Activated CD4-positive, alpha-beta memory T cell treated with anti-CD3 and anti-CD28 coated beads for 36 hours (primary cell): ENCODE data around the gene PEX14. TPM values are rescaled to one million over a fixed set of nuclear protein-coding genes. Genes with fewer than 3 reads are reported as not detected.
"Not testable (repeated sequence)": the region's sequence is repeated elsewhere in the genome, so short reads cannot be mapped to it uniquely, and the experiment has no call there.

Source experiments
- CTCF ChIA-PET: fragments of 350-600 bp; sonication (Branson Sonifier 250); formaldehyde crosslinking; loops from one replicate; lab custom pipeline; 2021; ENCODE audit warnings: antibody characterized with exemption, inconsistent platforms; lab: Charles Lee
- POLR2A ChIA-PET: fragments of 350-600 bp; sonication (Branson Sonifier 250); formaldehyde crosslinking; loops from one replicate; lab custom pipeline; 2021; ENCODE audit warnings: antibody characterized with exemption; lab: Charles Lee
- DNase-seq: peaks from one replicate; pipeline ENCODE4 v3.0.0-alpha.2; 2020
- H3K27ac Mint-ChIP-seq: one replicate; pipeline ENCODE4 v1.8.0; 2021; ENCODE audit warnings: mixed read lengths
- H3K27me3 Mint-ChIP-seq: one replicate; pipeline ENCODE4 v1.8.0; 2021; ENCODE audit warnings: mixed read lengths
- H3K36me3 Mint-ChIP-seq: one replicate; pipeline ENCODE4 v1.8.0; 2021; ENCODE audit warnings: mixed read lengths
- H3K4me1 Mint-ChIP-seq: one replicate; pipeline ENCODE4 v1.8.0; 2021; ENCODE audit warnings: low read depth, mixed read lengths
- H3K4me3 Mint-ChIP-seq: one replicate; pipeline ENCODE4 v1.8.0; 2021; ENCODE audit warnings: mild to moderate bottlenecking, mixed read lengths
- H3K9me3 Mint-ChIP-seq: one replicate; pipeline ENCODE4 v1.8.0; 2021; ENCODE audit warnings: mixed read lengths
- intact Hi-C: fragments of 100-400 bp; cut with micrococcal nuclease; formaldehyde crosslinking; loops from one replicate; pipeline ENCODE4 v1.15.1; 2023
- total RNA-seq, 2 experiments: library from RNA; stranded (reverse); gene quantifications; one replicate each; pipeline ENCODE4 v1.2.3, GENCODE V29; 2021

The PEX14 gene
- total RNA-seq, 2 experiments from 2014 or later = 17.3 to 17.6 TPM

GRCh38 chr1:10502206-10502605 is 27.5 kb downstream of the PEX14 start:
- Mint-ChIP-seq H3K9me3 (no peaks in the 10 kb centered on the region), H3K4me3 (no peak overlapping the region), H3K27ac (no peak overlapping the region), H3K36me3 (no peaks in the 10 kb centered on the region), H3K4me1 (peaks cover 21% of the 10 kb centered on the region), H3K27me3 (no peaks in the 10 kb centered on the region)
- POLR2A ChIA-PET = no interaction called here
- intact Hi-C loops = no loop called here
- CTCF ChIA-PET = interaction anchor here (1.2 to 2.2 kb wide), 2 partner anchors 8 to 10 kb away, joined by 5 to 16 read pairs; no protein-coding TSS in a partner anchor
- DNase-seq = no peak

- intact Hi-C loops = no loop called here
- Mint-ChIP-seq H3K4me1 (peaks cover 18% of the 10 kb centered on the region), H3K27me3 (no peaks in the 10 kb centered on the region), H3K9me3 (no peaks in the 10 kb centered on the region), H3K4me3 (no peak overlapping the region), H3K36me3 (no peaks in the 10 kb centered on the region), H3K27ac (no peak overlapping the region)
- POLR2A ChIA-PET = no interaction called here
- CTCF ChIA-PET = interaction anchor here (2.2 kb wide), 1 partner anchor 10 kb away, joined by 16 read pairs; no protein-coding TSS in a partner anchor
- no peak for DNase-seq
Observed at GRCh38 chr1:10504249-10504648, 29.5 kb downstream of the PEX14 start.

- DNase-seq, H3K9me3 Mint-ChIP-seq, H3K4me3 Mint-ChIP-seq, H3K27me3 Mint-ChIP-seq, POLR2A ChIA-PET, H3K36me3 Mint-ChIP-seq, H3K27ac Mint-ChIP-seq, intact Hi-C loops: not testable (repeated sequence)
- peaks cover 34% of the 10 kb centered on the region for H3K4me1 Mint-ChIP-seq
- CTCF ChIA-PET = interaction anchor here (1.2 to 9.9 kb wide), 5 partner anchors 11 to 404 kb away, joined by 3 to 159 read pairs (median 10); partner anchors contain the start of gene CENPS
Observed at GRCh38 chr1:10506046-10506676, 31.4 kb downstream of the PEX14 start.

- ChIA-PET POLR2A (no interaction called here), CTCF (interaction anchor here (0.8 to 9.9 kb wide), 15 partner anchors 11 to 457 kb away, joined by 3 to 159 read pairs (median 10); partner anchors contain the start of gene CENPS)
- H3K4me3 Mint-ChIP-seq = no peak overlapping the region
- no peaks in the 10 kb centered on the region for H3K9me3 Mint-ChIP-seq
- H3K36me3 Mint-ChIP-seq = no peaks in the 10 kb centered on the region
- no peaks in the 10 kb centered on the region for H3K27me3 Mint-ChIP-seq
- no peak overlapping the region for H3K27ac Mint-ChIP-seq
- DNase-seq = no peak
- intact Hi-C loops = no loop called here
- H3K4me1 Mint-ChIP-seq = peaks cover 39% of the 10 kb centered on the region
Observed at GRCh38 chr1:10506677-10507047, 31.9 kb downstream of the PEX14 start.

GRCh38 chr1:10507111-10507879 is 32.5 kb downstream of the PEX14 start:
- no peak overlapping the region for H3K4me3 Mint-ChIP-seq

GRCh38 chr1:10508511-10508951 is 33.8 kb downstream of the PEX14 start:
- POLR2A ChIA-PET = interaction anchor here (0.6 kb wide), 1 partner anchor 115 kb away, joined by 3 read pairs; no protein-coding TSS in a partner anchor
- intact Hi-C loops = no loop called here
- H3K27me3 Mint-ChIP-seq = no peaks in the 10 kb centered on the region

More at GRCh38 chr1:10507111-10507879, 32.5 kb downstream of the PEX14 start:
- CTCF ChIA-PET = interaction anchor here (0.7 to 9.9 kb wide), 23 partner anchors 12 to 456 kb away, joined by 3 to 159 read pairs (median 5); partner anchors contain the start of gene CENPS
- DNase-seq = peak; percentile 67
- Mint-ChIP-seq H3K27ac (no peak overlapping the region), H3K27me3 (no peaks in the 10 kb centered on the region), H3K36me3 (peaks cover 2% of the 10 kb centered on the region), H3K9me3 (no peaks in the 10 kb centered on the region), H3K4me1 (peaks cover 39% of the 10 kb centered on the region)
- POLR2A ChIA-PET = no interaction called here
- intact Hi-C loops = no loop called here

GRCh38 chr1:10509809-10510509 is 35.2 kb downstream of the PEX14 start:
- Mint-ChIP-seq H3K27ac (peak overlapping the region; percentile 79), H3K27me3 (no peaks in the 10 kb centered on the region), H3K9me3 (no peaks in the 10 kb centered on the region), H3K36me3 (peaks cover 2% of the 10 kb centered on the region), H3K4me3 (no peak overlapping the region), H3K4me1 (peaks cover 62% of the 10 kb centered on the region)
- ChIA-PET POLR2A (interaction anchor here (2.2 kb wide), 1 partner anchor 15 kb away, joined by 8 read pairs; no protein-coding TSS in a partner anchor), CTCF (interaction anchor here (0.8 to 9.9 kb wide), 7 partner anchors 14 to 432 kb away, joined by 3 to 159 read pairs (median 15); partner anchors contain the start of gene KIF1B)
- intact Hi-C loops = loop anchor here (1.0 to 10.0 kb wide), 6 partner anchors 35 to 608 kb away; partner anchors contain the start of genes KIF1B and PEX14
- DNase-seq = no peak

More at GRCh38 chr1:10508511-10508951, 33.8 kb downstream of the PEX14 start:
- no peak overlapping the region for H3K4me3 Mint-ChIP-seq
- peaks cover 2% of the 10 kb centered on the region for H3K36me3 Mint-ChIP-seq
- peaks cover 48% of the 10 kb centered on the region for H3K4me1 Mint-ChIP-seq
- H3K27ac Mint-ChIP-seq = no peak overlapping the region
- CTCF ChIA-PET = interaction anchor here (0.7 to 9.9 kb wide), 10 partner anchors 13 to 433 kb away, joined by 3 to 159 read pairs (median 13); no protein-coding TSS in a partner anchor
- no peaks in the 10 kb centered on the region for H3K9me3 Mint-ChIP-seq
- no peak for DNase-seq

GRCh38 chr1:10510520-10511493 is 36.1 kb downstream of the PEX14 start:
- intact Hi-C loops = loop anchor here (1.0 to 10.0 kb wide), 9 partner anchors 16 to 609 kb away; partner anchors contain the start of genes KIF1B and PEX14
- Mint-ChIP-seq H3K4me1 (peaks cover 68% of the 10 kb centered on the region), H3K36me3 (peaks cover 2% of the 10 kb centered on the region), H3K27me3 (no peaks in the 10 kb centered on the region), H3K27ac (peak overlapping the region; percentile 79), H3K4me3 (peak overlapping the region; percentile 33), H3K9me3 (no peaks in the 10 kb centered on the region)
- CTCF ChIA-PET = interaction anchor here (0.7 to 9.9 kb wide), 7 partner anchors 13 to 431 kb away, joined by 3 to 159 read pairs (median 5); partner anchors contain the start of gene KIF1B
- DNase-seq = peak; percentile 92
- POLR2A ChIA-PET = interaction anchor here (0.6 to 2.2 kb wide), 5 partner anchors 11 to 607 kb away, joined by 3 to 12 read pairs (median 3); partner anchors contain the start of gene CENPS

- no peaks in the 10 kb centered on the region for H3K27me3 Mint-ChIP-seq
- peaks cover 75% of the 10 kb centered on the region for H3K4me1 Mint-ChIP-seq
- peak overlapping the region; percentile 33 for H3K4me3 Mint-ChIP-seq
- H3K9me3 Mint-ChIP-seq = no peaks in the 10 kb centered on the region
- POLR2A ChIA-PET = interaction anchor here (0.6 to 2.2 kb wide), 5 partner anchors 10 to 608 kb away, joined by 3 to 12 read pairs (median 3); partner anchors contain the start of gene CENPS
- CTCF ChIA-PET = interaction anchor here (0.7 to 9.9 kb wide), 4 partner anchors 16 to 431 kb away, joined by 3 to 159 read pairs (median 6); no protein-coding TSS in a partner anchor
- DNase-seq = no peak
- H3K36me3 Mint-ChIP-seq = peaks cover 2% of the 10 kb centered on the region
- intact Hi-C loops = loop anchor here (1.0 to 10.0 kb wide), 8 partner anchors 16 to 609 kb away; partner anchors contain the start of genes KIF1B and PEX14
- H3K27ac Mint-ChIP-seq = peak overlapping the region; percentile 79
Observed at GRCh38 chr1:10511494-10511885, 36.7 kb downstream of the PEX14 start.

- POLR2A ChIA-PET = no interaction called here
- H3K27ac Mint-ChIP-seq = no peak overlapping the region
- H3K9me3 Mint-ChIP-seq = no peaks in the 10 kb centered on the region
- intact Hi-C loops = loop anchor here (5.0 to 10.0 kb wide), 2 partner anchors 298 to 611 kb away; partner anchors contain the start of gene KIF1B
- H3K4me3 Mint-ChIP-seq = no peak overlapping the region
- peaks cover 2% of the 10 kb centered on the region for H3K36me3 Mint-ChIP-seq
- peak; percentile 30 for DNase-seq
- CTCF ChIA-PET = interaction anchor here (0.6 to 9.9 kb wide), 5 partner anchors 10 to 429 kb away, joined by 3 to 159 read pairs (median 3); no protein-coding TSS in a partner anchor
- H3K27me3 Mint-ChIP-seq = no peaks in the 10 kb centered on the region
- H3K4me1 Mint-ChIP-seq = peaks cover 82% of the 10 kb centered on the region
Observed at GRCh38 chr1:10513199-10513598, 38.4 kb downstream of the PEX14 start.
